IMR-90 (cell line): Measurements from ENCODE around the gene CNDP2. TPM values are rescaled to one million over a fixed set of nuclear protein-coding genes. Genes with fewer than 3 reads are reported as not detected.

ENCODE experiments used
- ATAC-seq: fragments of 200-7000 bp; cut with Tn5 transposase; 2 replicates; pipeline ENCODE4 v1.9.1; 2020; ENCODE audit warnings: low read depth, mild to moderate bottlenecking, moderate library complexity
- BruUV-seq: library from RNA; stranded (reverse); fragments of 400-500 nt; replicated peaks from 2 replicates; lab custom pipeline; 2021; lab: Mats Ljungman, UMichigan
- CTCF ChIA-PET: fragments of 300-600 bp; formaldehyde crosslinking; extraction: SDS; loops from one replicate; lab custom pipeline; 2021; ENCODE audit warnings: antibody characterized with exemption; lab: Yijun Ruan, JAX
- POLR2A ChIA-PET: fragments of 300-600 bp; sonication (Branson Sonifier 250); formaldehyde crosslinking; loops from one replicate; lab custom pipeline; 2022; ENCODE audit warnings: antibody characterized with exemption; ENCODE audit not compliant: unreplicated experiment; lab: Charles Lee
- DNase-seq: peaks from one replicate; pipeline ENCODE4 v3.0.0; 2013
- H2AFZ ChIP-seq: replicated peaks from 2 replicates; pipeline ENCODE3; 2013; ENCODE audit warnings: low read length, mild to moderate bottlenecking; ENCODE audit not compliant: poor library complexity
- H2AK5ac ChIP-seq: 2 replicates; pipeline ENCODE4 v1.6.1; 2013; ENCODE audit warnings: low read depth, low read length, inconsistent platforms
- H2AK9ac ChIP-seq: replicated peaks from 2 replicates; pipeline ENCODE3; 2013; ENCODE audit warnings: mild to moderate bottlenecking, low read depth, low read length, moderate library complexity; ENCODE audit not compliant: poor library complexity
- H2BK120ac ChIP-seq: 2 replicates; pipeline ENCODE4 v1.6.1; 2013; ENCODE audit warnings: low read depth, low read length, inconsistent platforms
- H2BK15ac ChIP-seq: 3 replicates; pipeline ENCODE4 v1.6.1; 2013; ENCODE audit warnings: low read depth, low read length, inconsistent platforms
- H2BK20ac ChIP-seq: 2 replicates; pipeline ENCODE4 v1.6.1; 2013; ENCODE audit warnings: low read depth, mild to moderate bottlenecking, inconsistent platforms, low read length, moderate library complexity
- H2BK5ac ChIP-seq: 2 replicates; pipeline ENCODE4 v1.6.1; 2013; ENCODE audit warnings: mild to moderate bottlenecking, low read depth, low read length, inconsistent platforms; ENCODE audit not compliant: poor library complexity, severe bottlenecking
- H3K14ac ChIP-seq: replicated peaks from 2 replicates; pipeline ENCODE4 v1.6.1; 2013; ENCODE audit warnings: low read depth, low read length, inconsistent platforms
- H3K18ac ChIP-seq: 2 replicates; pipeline ENCODE4 v1.6.1; 2013; ENCODE audit warnings: low read depth, low read length, control low read depth
- H3K23ac ChIP-seq: 2 replicates; pipeline ENCODE4 v1.6.1; 2013; ENCODE audit warnings: low read depth, low read length, inconsistent platforms
- H3K27ac ChIP-seq: 2 replicates; pipeline ENCODE4 v1.5.1; 2013; ENCODE audit warnings: mild to moderate bottlenecking, control low read depth, low read length; ENCODE audit not compliant: insufficient read depth
- H3K27me3 ChIP-seq: 2 replicates; pipeline ENCODE4 v1.6.1; 2013; ENCODE audit warnings: low read length; ENCODE audit not compliant: control insufficient read depth, insufficient read depth
- H3K36me3 ChIP-seq: 2 replicates; pipeline ENCODE4 v1.6.1; 2013; ENCODE audit warnings: low read length, mixed read lengths; ENCODE audit not compliant: control insufficient read depth, insufficient read depth
- H3K4ac ChIP-seq: 2 replicates; pipeline ENCODE4 v1.6.1; 2013; ENCODE audit warnings: low read depth, low read length, inconsistent platforms
- H3K4me1 ChIP-seq: 2 replicates; pipeline ENCODE4 v1.6.1; 2013; ENCODE audit warnings: low read length, mixed read lengths; ENCODE audit not compliant: control insufficient read depth, insufficient read depth
- H3K4me2 ChIP-seq: 2 replicates; pipeline ENCODE4 v1.6.1; 2013; ENCODE audit warnings: low read depth, mild to moderate bottlenecking, control low read depth, low read length, moderate library complexity
- H3K4me3 ChIP-seq: 2 replicates; pipeline ENCODE4 v1.5.1; 2013; ENCODE audit warnings: low read depth, mild to moderate bottlenecking, control low read depth, low read length, moderate library complexity; ENCODE audit not compliant: insufficient read depth
- H3K56ac ChIP-seq: 2 replicates; pipeline ENCODE4 v1.6.1; 2013; ENCODE audit warnings: low read length, inconsistent platforms; ENCODE audit not compliant: insufficient read depth; ENCODE audit errors: extremely low read depth
- H3K79me1 ChIP-seq, 2 experiments: 2 replicates each; pipeline ENCODE4 v1.6.1; 2013; ENCODE audit warnings: low read length in 2 of 2, inconsistent platforms in 1 of 2, low read depth in 1 of 2
- H3K9ac ChIP-seq: 2 replicates; pipeline ENCODE4 v1.6.1; 2013; ENCODE audit warnings: low read depth, low read length, control low read depth
- H3K9me1 ChIP-seq: 2 replicates; pipeline ENCODE4 v1.6.1; 2013; ENCODE audit warnings: low read length, inconsistent platforms; ENCODE audit not compliant: insufficient read depth
- H3K9me3 ChIP-seq: 2 replicates; pipeline ENCODE4 v1.6.1; 2013; ENCODE audit warnings: low read length; ENCODE audit not compliant: control insufficient read depth, insufficient read depth
- H4K20me1 ChIP-seq: 2 replicates; pipeline ENCODE4 v1.6.1; 2013; ENCODE audit warnings: low read length, inconsistent platforms; ENCODE audit not compliant: insufficient read depth
- H4K5ac ChIP-seq: 2 replicates; pipeline ENCODE4 v1.6.1; 2013; ENCODE audit warnings: mild to moderate bottlenecking, low read depth, low read length, control low read depth
- H4K8ac ChIP-seq, 2 experiments: 2 replicates each; pipeline ENCODE4 v1.6.1; 2013; ENCODE audit warnings: low read depth in 2 of 2, low read length in 2 of 2, control low read depth in 1 of 2, inconsistent platforms in 1 of 2
- H4K91ac ChIP-seq: 2 replicates; pipeline ENCODE4 v1.6.1; 2013; ENCODE audit warnings: low read depth, low read length, inconsistent platforms; ENCODE audit not compliant: insufficient read depth
- BHLHE40 ChIP-seq: fragments of 150-350 bp; IDR thresholded peaks from 2 replicates; pipeline ENCODE4 v1.6.1; 2016; ENCODE audit warnings: mild to moderate bottlenecking, low read depth, low read length
- CEBPB ChIP-seq: IDR thresholded peaks from 2 replicates; pipeline ENCODE4 v1.6.1; 2012; ENCODE audit warnings: low read depth, low read length, improper control_type of control experiment
- CHD1 ChIP-seq: IDR thresholded peaks from 2 replicates; pipeline ENCODE4 v1.6.1; 2012; ENCODE audit warnings: low read depth, low read length, improper control_type of control experiment
- CTCF ChIP-seq: conservative IDR thresholded peaks from 2 replicates; pipeline ENCODE4 v1.5.1; 2012; ENCODE audit warnings: mild to moderate bottlenecking, low read depth, low read length, improper control_type of control experiment
- FOS ChIP-seq: fragments of 150-350 bp; IDR thresholded peaks from 2 replicates; pipeline ENCODE4 v1.6.1; 2016; ENCODE audit warnings: low read depth, low read length
- MAFK ChIP-seq: IDR thresholded peaks from 2 replicates; pipeline ENCODE4 v1.6.1; 2012; ENCODE audit warnings: low read depth, low read length, improper control_type of control experiment
- MAZ ChIP-seq: IDR thresholded peaks from 2 replicates; pipeline ENCODE4 v1.6.1; 2012; ENCODE audit warnings: low read depth, mild to moderate bottlenecking, low read length, improper control_type of control experiment, moderate library complexity, borderline replicate concordance
- MXI1 ChIP-seq: IDR thresholded peaks from 2 replicates; pipeline ENCODE4 v1.6.1; 2012; ENCODE audit warnings: low read depth, mild to moderate bottlenecking, low read length, moderate library complexity, borderline replicate concordance
- NFE2L2 ChIP-seq: fragments of 150-350 bp; IDR thresholded peaks from 2 replicates; pipeline ENCODE4 v1.6.1; 2016; ENCODE audit warnings: low read depth, mild to moderate bottlenecking, low read length
- POLR2A ChIP-seq: IDR thresholded peaks from 2 replicates; pipeline ENCODE4 v1.6.1; 2012; ENCODE audit warnings: mild to moderate bottlenecking, low read depth, low read length
- RAD21 ChIP-seq: IDR thresholded peaks from 2 replicates; pipeline ENCODE4 v1.6.1; 2012; ENCODE audit warnings: low read length, improper control_type of control experiment
- RCOR1 ChIP-seq: IDR thresholded peaks from 2 replicates; pipeline ENCODE4 v1.6.1; 2012; ENCODE audit warnings: mild to moderate bottlenecking, low read length, improper control_type of control experiment; ENCODE audit not compliant: insufficient replicate concordance
- RFX5 ChIP-seq: IDR thresholded peaks from 2 replicates; pipeline ENCODE4 v1.8.0; 2012; ENCODE audit warnings: low read depth, mild to moderate bottlenecking, low read length, moderate library complexity
- SMC3 ChIP-seq: fragments of 150-350 bp; IDR thresholded peaks from 2 replicates; pipeline ENCODE4 v1.6.1; 2016; ENCODE audit warnings: low read depth, mild to moderate bottlenecking, antibody characterized with exemption, low read length, moderate library complexity
- WGBS, 2 experiments: methylation state at CpG; one replicate each; pipeline versions ENCODE4 v1.1.5 to v1.1.7; 2013; ENCODE audit warnings: missing lambda C conversion rate in 2 of 2; ENCODE audit not compliant: insufficient read length in 1 of 2; ENCODE audit errors: extremely low coverage in 2 of 2; 5-methylcytosine and 5-hydroxymethylcytosine counted together
- dilution Hi-C: fragments of 300-500 bp; cut with HindIII; formaldehyde crosslinking; loops from one replicate; pipeline ENCODE4 v1.14.3; 2018; ENCODE audit warnings: low sequenced_read_pairs; ENCODE audit not compliant: unreplicated experiment
- in situ Hi-C: fragments of 300-500 bp; cut with MboI; formaldehyde crosslinking; loops from 3 replicates; pipeline ENCODE4 v1.14.3; 2019; ENCODE audit warnings: low sequenced_read_pairs, inconsistent platforms, mixed read lengths
- intact Hi-C: fragments of 100-400 bp; cut with micrococcal nuclease; formaldehyde crosslinking; loops from 2 replicates; pipeline ENCODE4 v1.10.0; 2022
- polyA plus RNA-seq, 3 experiments: library from polyadenylated mRNA; depleted of rRNA; stranded (reverse); fragments of >200 nt; gene quantifications; 2 replicates each; pipeline ENCODE4 v1.2.3, GENCODE V29; 2012; ENCODE audit warnings: low replicate concordance in 1 of 3
- total RNA-seq: library from RNA; depleted of rRNA; stranded (reverse); fragments of >200 nt; gene quantifications from 2 replicates; pipeline ENCODE4 v1.2.3, GENCODE V29; 2012
- TF ChIP-seq, protein P1 (sequence below): fragments of 150-350 bp; IDR thresholded peaks from 2 replicates; pipeline ENCODE4 v1.6.1; 2016; ENCODE audit warnings: low read depth, mild to moderate bottlenecking, low read length, moderate library complexity, borderline replicate concordance
- TF ChIP-seq, protein P2 (sequence below): fragments of 150-350 bp; IDR thresholded peaks from 2 replicates; pipeline ENCODE4 v1.6.1; 2017; ENCODE audit warnings: mild to moderate bottlenecking, antibody characterized with exemption, low read length, low read depth

CNDP2 gene
- total and polyA plus RNA-seq, 2 of the 4 experiments (the other 2 are of a cell fraction), result 52.0 to 67.9 TPM

DNA sequence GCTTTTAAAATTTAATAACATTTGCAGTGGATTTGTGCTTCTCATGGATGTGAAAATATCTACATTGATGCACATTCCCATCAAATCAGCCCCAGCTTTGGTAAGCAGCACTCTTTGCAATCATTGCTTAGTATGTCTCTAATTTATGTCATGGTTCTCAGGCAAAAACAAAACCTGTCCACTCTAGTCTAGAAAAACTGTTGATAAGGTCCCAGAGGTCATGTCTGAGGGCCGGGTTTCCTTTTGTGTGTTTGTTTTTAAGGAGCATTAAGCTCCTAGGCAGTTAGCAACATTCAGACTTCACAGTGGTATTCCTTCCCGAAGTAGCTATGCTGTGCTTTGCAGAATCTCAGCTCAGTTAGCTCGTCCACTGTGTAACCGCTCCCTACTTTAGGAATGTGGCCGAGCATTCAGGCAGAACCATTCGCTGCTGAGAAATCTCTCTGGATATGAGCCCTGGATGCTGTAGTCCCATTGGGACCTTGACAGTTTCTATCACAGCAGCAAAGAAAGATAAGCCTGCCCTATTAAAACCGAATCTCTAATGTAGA, 43.1 kb upstream of the CNDP2 start:
- WGBS, 2 experiments, result 29% methylated on average over 2 of the region's 7 CpGs; no CpG with 5 or more reads in 1 of the 2 experiments
- Histone ChIP-seq H4K5ac (no peak overlapping the region), H2AK5ac (no peak overlapping the region), H2BK20ac (no peak overlapping the region), H3K14ac (no peak overlapping the region), H2BK5ac (no peak overlapping the region), H3K56ac (no peak overlapping the region), H3K27ac (no peak overlapping the region), H4K20me1 (no peaks in the 10 kb centered on the region), H3K27me3 (peaks cover 43% of the 10 kb centered on the region), H2BK120ac (no peak overlapping the region), H3K4me1 (no peaks in the 10 kb centered on the region), H3K23ac (no peak overlapping the region), H2BK15ac (no peak overlapping the region), H4K8ac (no peak overlapping the region), H3K36me3 (no peaks in the 10 kb centered on the region), H4K91ac (no peak overlapping the region), H3K4ac (no peak overlapping the region), H2AFZ (no peak overlapping the region), H3K9me3 (no peaks in the 10 kb centered on the region), H2AK9ac (no peak overlapping the region), H3K18ac (no peak overlapping the region), H3K4me2 (no peak overlapping the region), H3K9me1 (no peaks in the 10 kb centered on the region), H3K4me3 (no peak overlapping the region), H3K79me1 (no peaks in the 10 kb centered on the region), H3K9ac (no peak overlapping the region)
- no peak for ATAC-seq
- dilution Hi-C loops (no loop called here), in situ Hi-C loops (no loop called here), intact Hi-C loops (no loop called here)
- BruUV-seq, result no TSS peak
- ChIA-PET CTCF (interaction anchor here (0.6 kb wide), 2 partner anchors 10 to 111 kb away, joined by 3 read pairs; no protein-coding TSS in a partner anchor), POLR2A (no interaction called here)
- TF ChIP-seq MAZ (no peak), MAFK (no peak), BHLHE40 (no peak), SMC3 (no peak), MXI1 (no peak), CEBPB (no peak), CTCF (no peak), POLR2A (no peak), RFX5 (no peak), FOS (no peak), RAD21 (no peak), CHD1 (no peak), RCOR1 (no peak), NFE2L2 (no peak)
- TF ChIP-seq, protein P1, sequence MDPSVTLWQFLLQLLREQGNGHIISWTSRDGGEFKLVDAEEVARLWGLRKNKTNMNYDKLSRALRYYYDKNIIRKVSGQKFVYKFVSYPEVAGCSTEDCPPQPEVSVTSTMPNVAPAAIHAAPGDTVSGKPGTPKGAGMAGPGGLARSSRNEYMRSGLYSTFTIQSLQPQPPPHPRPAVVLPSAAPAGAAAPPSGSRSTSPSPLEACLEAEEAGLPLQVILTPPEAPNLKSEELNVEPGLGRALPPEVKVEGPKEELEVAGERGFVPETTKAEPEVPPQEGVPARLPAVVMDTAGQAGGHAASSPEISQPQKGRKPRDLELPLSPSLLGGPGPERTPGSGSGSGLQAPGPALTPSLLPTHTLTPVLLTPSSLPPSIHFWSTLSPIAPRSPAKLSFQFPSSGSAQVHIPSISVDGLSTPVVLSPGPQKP, result no peak
- TF ChIP-seq, protein P2, sequence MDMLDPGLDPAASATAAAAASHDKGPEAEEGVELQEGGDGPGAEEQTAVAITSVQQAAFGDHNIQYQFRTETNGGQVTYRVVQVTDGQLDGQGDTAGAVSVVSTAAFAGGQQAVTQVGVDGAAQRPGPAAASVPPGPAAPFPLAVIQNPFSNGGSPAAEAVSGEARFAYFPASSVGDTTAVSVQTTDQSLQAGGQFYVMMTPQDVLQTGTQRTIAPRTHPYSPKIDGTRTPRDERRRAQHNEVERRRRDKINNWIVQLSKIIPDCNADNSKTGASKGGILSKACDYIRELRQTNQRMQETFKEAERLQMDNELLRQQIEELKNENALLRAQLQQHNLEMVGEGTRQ, result no peak
- no peak for DNase-seq
